SK-MEL-5 (cell line): ENCODE data around the gene HMCES. TPM values are rescaled to one million over a fixed set of nuclear protein-coding genes. Genes with fewer than 3 reads are reported as not detected.

Source experiments
- DNase-seq: peaks from one replicate; pipeline ENCODE4 v3.0.0-alpha.2; 2016; ENCODE audit warnings: low read depth, low spot score
- in situ Hi-C: cut with HindIII; loops from 2 replicates; pipeline ENCODE4 v1.10.0; 2016; ENCODE audit warnings: low sequenced_read_pairs, high pct_unique_total_duplicates, low pct_unique_long_range_greater_than_20kb
- total RNA-seq: library from RNA; depleted of rRNA; stranded (reverse); fragments of >200 nt; shearing (Covaris generic); gene quantifications from 2 replicates; pipeline ENCODE4 v1.2.3, GENCODE V29; 2014

The HMCES gene
- total RNA-seq, 1 experiment from 2014 or later: 20.5 TPM

DNA sequence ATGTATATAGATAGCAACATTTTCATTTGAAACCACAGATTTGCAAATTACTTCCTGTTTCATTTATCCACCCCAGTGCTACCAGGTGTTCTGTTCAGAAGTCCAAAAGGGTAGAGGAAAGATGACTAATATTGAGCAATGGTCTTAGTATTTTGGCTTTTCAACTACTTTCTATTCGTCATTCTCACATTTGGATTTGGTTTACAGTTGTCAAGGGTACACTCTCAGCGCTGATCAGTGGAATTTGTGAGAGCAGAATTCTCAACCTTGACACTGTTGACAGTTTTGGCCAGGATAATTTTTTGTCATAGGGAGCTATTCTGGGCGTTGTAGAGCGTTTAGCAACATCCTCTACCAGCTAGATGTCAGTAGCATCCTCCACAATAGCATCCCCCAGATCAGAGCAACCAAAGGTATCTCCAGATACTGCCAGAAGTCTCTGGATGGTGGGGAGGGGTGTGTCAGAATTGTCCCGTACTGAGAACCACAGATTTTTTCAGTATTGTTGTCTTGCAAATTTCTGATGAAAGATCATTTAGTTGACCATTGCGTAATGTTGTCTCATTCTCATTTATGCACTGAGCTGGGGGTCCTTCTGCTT lies 4.2 kb downstream of the HMCES start:
- in situ Hi-C loops: no loop called here
- no peak for DNase-seq

DNA sequence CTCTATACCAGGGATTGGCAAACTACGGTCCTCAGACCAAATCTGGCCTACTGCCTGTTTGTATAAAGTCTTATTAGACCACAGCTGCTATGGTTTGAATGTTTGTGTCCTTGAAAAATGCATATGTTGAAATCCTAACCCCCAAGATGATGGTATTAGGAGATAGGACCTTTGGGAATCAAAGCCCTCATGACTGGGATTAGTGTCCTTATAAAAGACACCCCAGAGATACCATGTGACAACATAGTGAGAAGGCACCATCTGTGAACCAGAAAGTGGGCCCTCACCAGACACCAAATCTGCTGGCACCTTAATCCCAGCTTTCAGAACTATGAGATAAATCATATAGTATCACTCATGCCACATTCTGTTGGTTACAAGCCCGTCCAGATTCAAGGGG lies 7.4 kb downstream of the HMCES start:
- in situ Hi-C loops: no loop called here
- DNase-seq: no peak

GRCh38 chr3:129288446-129288845 lies 9.8 kb downstream of the HMCES start:
- no peak for DNase-seq
- in situ Hi-C loops: no loop called here

DNA sequence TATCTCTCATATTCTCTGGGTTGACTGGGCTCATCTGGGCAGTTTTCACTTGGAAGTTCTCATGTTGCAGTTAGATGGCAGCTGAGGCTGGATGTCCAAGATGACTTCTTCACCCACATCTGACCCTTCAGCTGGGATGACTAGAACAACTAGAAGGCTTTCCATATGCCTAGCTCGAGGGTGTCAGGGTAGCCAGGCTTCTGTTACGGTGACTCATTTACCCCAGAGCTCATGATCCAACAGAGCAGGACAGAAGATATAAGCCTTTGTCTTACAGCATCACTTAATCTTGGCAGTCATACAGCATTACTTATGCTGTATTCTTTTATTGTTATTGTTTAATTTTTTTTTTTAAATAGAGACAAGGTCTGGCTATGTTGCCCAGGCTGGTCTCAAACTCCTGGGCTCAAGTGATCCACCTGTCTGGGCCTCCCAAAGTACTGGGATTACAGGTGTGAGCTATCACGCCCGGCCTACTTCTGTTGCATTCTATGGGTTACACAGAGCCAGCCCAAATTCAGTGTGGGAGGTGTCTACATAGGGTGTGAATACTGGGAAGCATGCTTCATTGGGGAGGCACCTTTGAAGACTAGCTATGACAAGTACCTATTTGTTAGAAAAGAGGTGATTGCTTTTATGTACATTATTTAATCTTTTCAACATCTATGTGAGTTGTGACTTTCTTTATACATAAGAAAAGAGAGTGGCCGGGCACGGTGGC lies 10.7 kb downstream of the HMCES start:
- in situ Hi-C loops: no loop called here
- DNase-seq: no peak

DNA sequence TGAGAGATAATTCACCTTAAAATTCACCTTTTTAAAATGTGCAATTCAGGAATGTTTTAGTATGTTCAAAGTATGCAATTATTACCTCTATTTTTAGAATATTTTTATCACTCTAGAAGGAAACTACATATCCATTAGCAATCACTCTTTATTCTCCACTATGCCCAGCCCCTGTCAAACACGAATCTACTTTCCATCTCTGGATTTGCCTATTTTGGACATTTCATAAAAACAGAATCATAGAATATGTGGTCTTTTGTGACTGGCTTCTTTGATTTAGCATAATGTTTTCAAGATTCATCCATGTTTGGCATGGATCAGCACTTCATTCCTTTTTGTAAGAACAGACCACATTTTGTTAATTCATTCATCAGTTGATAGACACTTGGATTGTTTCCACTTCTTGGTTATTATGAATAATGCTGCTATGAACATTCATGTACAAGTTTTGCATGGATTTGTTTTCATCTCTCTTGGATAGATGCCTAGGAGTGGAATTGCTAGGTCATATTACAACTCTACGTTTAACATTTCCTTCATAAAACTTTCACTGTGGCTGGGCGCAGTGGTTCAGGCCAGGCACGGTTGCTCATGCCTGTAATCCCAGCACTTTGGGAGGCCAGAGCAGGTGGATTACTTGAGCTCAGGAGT lies 12.7 kb downstream of the HMCES start:
- in situ Hi-C loops: no loop called here
- no peak for DNase-seq

GRCh38 chr3:129295286-129295685 lies 16.6 kb downstream of the HMCES start:
- no peak for DNase-seq
- in situ Hi-C loops: no loop called here

GRCh38 chr3:129304146-129304961 lies 25.7 kb downstream of the HMCES start:
- in situ Hi-C loops: no loop called here
- no peak for DNase-seq

- in situ Hi-C loops: no loop called here
- DNase-seq: no peak
These were observed 26.2 kb downstream of the HMCES start for GRCh38 chr3:129304962-129305222.

DNA sequence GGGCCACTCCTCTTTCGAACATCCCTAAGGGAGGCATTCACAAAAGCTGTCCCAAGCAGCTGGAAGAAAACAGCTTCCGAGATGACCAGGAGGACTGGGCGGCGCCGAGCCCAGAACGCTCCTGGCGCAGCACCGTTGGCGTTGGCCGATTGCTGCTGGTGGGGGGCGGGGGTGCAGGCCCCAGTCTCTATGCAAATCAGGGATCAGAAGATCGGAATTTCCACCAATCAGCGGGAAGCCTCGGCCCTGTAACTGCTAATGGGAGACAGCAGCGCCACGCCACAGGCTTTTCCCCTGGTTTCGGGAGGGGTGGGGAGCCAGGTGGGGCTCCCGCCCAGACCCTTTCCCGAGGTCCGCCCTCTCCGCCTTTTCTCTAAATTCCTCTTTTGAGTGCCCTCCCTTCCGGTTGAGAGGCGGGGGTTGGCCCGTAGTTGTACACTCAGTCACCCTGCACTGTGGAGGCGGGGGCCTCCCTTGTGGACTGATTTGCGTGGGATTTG lies 27.0 kb downstream of the HMCES start:
- in situ Hi-C loops: no loop called here

GRCh38 chr3:129308636-129309035 lies 30.0 kb downstream of the HMCES start:
- DNase-seq: no peak
- in situ Hi-C loops: no loop called here

More for the DNA sequence above, 27.0 kb downstream of the HMCES start:
- DNase-seq: no peak

- DNase-seq: no peak
- in situ Hi-C loops: no loop called here
These were observed 31.7 kb downstream of the HMCES start for GRCh38 chr3:129310111-129311011.

DNA sequence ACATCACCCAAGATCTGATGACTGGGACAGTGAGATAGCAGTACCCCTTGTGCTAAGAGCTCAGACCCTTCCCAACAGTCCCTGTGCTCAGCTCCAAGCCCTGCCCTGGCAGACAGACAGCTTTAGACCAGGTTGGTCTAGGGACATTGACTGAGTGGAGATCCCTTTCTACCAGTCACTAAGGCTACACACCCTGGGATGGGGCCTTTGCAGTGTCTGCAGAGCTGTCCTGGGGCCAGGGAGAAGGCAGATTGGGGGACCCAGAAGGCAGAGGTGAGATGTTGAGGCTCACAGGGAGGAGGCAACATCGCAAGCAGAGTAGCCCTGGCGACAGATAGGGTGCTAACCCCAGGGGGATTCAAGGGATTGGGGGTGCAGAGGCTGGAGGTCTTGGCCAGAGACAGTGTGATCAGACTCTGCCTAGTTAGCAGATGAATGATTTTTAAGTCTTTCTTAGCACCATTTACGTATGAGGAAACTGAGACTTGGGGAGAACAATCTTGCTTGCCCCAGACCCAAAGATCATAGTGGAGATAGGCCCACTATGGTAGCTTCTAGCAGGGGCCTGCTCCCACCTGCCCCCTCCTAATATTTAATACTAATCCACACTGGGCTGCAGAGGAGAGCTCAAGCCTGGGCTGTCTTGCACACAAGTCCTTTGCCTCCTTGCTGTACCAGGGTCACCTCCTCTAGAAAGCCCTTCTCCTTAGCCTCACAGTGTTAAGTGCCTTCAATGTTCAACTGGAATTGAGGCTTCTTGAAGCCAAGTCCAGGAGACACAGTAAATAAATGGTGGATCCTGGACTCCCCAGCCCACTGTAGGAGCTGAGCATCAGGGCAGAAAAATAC lies 32.6 kb downstream of the HMCES start:
- no peak for DNase-seq
- in situ Hi-C loops: no loop called here

DNA sequence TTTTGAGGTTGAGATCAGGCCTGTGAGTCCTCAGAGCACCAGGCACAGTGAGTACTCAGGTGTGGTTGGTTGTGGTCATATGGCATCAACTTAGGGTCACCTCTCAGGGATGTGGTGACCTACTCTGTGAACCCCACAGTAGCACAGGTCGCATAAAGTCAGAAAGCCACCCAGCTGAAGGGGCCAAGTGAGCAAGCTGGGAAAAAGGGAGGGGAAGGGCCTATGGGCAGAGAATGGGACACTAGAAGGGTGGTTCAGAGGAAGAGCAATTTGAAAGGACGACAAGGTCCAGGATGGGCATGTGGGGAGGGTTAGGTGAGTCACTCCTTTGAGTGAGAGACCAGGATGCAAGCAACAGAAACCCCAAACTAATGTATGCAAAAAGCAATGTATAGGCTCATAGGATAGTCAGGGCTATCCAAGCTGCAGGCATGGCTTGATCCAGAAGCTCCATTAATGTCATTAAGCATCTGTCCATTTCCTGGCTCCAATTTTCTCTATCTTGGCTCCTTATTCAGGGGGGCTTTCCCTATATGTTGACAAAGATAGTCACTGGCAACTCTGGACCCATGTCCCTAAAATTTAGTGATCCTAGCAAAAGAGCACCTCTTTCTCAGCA lies 33.5 kb downstream of the HMCES start:
- in situ Hi-C loops: no loop called here
- DNase-seq: no peak

DNA sequence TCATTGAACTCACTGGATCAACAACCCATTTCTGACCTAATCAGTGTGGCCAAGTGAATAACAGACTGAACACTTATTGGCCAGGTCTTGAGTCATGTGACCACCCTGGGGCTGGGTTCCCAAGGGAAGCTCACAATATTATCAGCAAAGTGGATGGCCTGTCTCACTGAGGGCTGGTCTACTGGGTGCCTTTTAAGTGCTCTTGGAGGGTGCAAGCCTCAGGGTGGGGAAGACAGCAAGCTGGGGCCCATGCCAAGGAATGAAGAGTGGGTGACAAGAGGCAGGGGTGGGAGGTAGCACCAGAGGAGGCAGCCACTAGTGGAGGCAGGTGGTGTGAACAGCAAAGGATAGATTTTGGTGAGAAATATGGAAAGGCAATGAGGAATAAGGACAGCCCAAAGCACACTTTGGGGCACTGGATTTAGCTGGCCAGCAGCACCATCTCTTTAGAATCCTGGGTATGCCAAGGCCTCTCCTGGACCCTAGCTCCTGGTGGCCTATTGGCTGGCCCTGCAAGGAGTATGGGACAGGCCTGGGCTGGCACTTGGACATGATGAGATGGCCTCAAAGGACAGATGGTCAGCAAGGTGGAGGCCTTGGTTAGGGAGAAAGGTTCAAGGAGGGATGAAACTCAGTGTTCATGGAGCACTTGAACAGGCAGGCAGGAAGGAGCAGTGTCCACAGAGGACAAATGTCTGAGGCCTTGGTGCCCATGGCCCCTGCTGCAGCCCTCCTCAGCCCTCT lies 34.2 kb downstream of the HMCES start:
- no peak for DNase-seq

GRCh38 chr3:129313415-129313664 lies 34.7 kb downstream of the HMCES start:
- DNase-seq: no peak
- in situ Hi-C loops: no loop called here

More for the DNA sequence above, 34.2 kb downstream of the HMCES start:
- in situ Hi-C loops: no loop called here
